Motor neuron (in vitro differentiated cells): Measurements from ENCODE around the gene IGSF8. TPM values are rescaled to one million over a fixed set of nuclear protein-coding genes. Genes with fewer than 3 reads are reported as not detected.
"Not testable (repeated sequence)": the region's sequence is repeated elsewhere in the genome, so short reads cannot be mapped to it uniquely, and the experiment has no call there.

Source experiments
- ATAC-seq, 8 experiments: fragments of 200-7000 bp; cut with Tn5 transposase; replicated peaks in 6 of 8; 2 replicates each; pipeline ENCODE4 v1.8.0; 2021; ENCODE audit warnings: mild to moderate bottlenecking in 8 of 8, moderate library complexity in 8 of 8
- H3K27ac ChIP-seq, 2 donors: fragments of 250-450 bp; sonication (Bioruptor Pico); 2 replicates each; pipeline ENCODE4 v1.9.0; 2021; ENCODE audit warnings: antibody characterized with exemption in 2 of 2, mild to moderate bottlenecking in 2 of 2, moderate library complexity in 1 of 2
- H3K4me1 ChIP-seq, 2 donors: fragments of 250-450 bp; sonication (Bioruptor Pico); replicated peaks in 1 of 2; 2 replicates each; pipeline ENCODE4 v1.6.1; 2021; ENCODE audit warnings: antibody characterized with exemption in 2 of 2, mild to moderate bottlenecking in 2 of 2, moderate library complexity in 1 of 2
- H3K4me3 ChIP-seq, 5 donors: fragments of 250-450 bp; sonication (Bioruptor Pico); 2 replicates each; pipeline ENCODE4 v1.9.0; 2021; ENCODE audit warnings: antibody characterized with exemption in 5 of 5, mild to moderate bottlenecking in 5 of 5, moderate library complexity in 4 of 5
- WGBS, 10 experiments: fragments of 450-650 bp; shearing (Covaris generic); methylation state at CpG; one replicate each; pipeline ENCODE4 v1.0.0; 2022; 5-methylcytosine and 5-hydroxymethylcytosine counted together
- in situ Hi-C, 9 experiments: fragments of 400-800 bp; cut with MboI; loops; one replicate each; pipeline ENCODE4 v1.15.0; 2021; ENCODE audit warnings: low sequenced_read_pairs in 9 of 9, low pct_unique_long_range_greater_than_20kb in 2 of 9; ENCODE audit not compliant: unreplicated experiment in 9 of 9
- total RNA-seq, 8 experiments: library from RNA; unstranded; fragments of 300-600 nt; gene quantifications; 2 replicates each; pipeline versions ENCODE4 v1.2.3 to v1.2.4, GENCODE V29; 2022

Gene IGSF8
- total RNA-seq, 8 experiments from 2014 or later, result 18.6 to 47.4 (median 39.4) TPM

DNA sequence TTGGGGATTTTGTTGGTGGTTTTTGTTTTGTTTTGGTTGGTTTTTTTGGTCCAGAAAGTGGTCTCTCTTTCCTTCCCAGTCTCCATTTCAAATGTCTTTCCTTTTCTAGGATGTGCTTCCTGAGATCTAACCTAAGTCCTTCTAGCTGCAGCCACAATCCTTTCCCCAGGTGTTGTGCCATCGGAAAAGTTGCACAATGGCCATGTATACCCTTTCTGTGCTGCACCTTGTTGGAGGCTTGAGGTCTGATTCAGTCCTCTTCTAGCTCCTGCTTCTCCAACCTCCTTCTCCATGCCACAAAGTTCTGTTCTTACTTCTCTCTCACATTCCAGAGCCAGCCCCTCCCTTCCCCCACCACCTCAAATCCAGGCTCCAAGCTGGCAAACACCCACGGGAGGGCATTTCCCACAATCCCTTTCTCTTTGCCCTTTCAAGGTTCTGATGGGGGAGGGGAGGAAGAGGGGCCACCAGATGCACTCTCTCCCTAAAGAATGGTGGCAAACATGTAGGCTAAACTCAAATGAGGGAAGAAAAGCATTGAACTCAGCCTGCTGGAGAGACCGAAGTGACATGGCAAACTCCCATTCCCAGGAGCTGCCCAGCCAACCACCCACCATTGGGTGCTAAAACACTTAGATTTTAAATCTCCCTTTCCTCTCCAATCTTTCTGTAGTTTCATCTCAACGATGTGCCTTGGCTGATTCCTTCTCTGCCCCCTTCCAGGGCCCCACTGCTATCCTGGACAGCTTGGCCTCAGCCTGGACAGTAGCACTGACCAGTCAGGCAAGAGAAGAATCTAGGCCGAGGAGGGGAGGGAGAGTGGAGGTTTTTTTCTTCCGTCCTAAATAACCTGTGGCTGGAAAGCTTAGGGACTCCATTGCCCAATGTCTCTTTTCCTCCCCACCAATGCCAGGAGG is 31.3 kb downstream of the IGSF8 start:
- ATAC-seq, result no peak
- Histone ChIP-seq H3K4me3 (no peak overlapping the region), H3K4me1 (peaks cover 12 to 17% of the 10 kb centered on the region in 2 donors), H3K27ac (no peak overlapping the region)
- 0 to 100% (median 57%) methylated on average over 1 to 5 of the region's 6 CpGs; no CpG with 5 or more reads in 1 of the 10 experiments for WGBS, 10 experiments
- in situ Hi-C loops, result no loop called here

DNA sequence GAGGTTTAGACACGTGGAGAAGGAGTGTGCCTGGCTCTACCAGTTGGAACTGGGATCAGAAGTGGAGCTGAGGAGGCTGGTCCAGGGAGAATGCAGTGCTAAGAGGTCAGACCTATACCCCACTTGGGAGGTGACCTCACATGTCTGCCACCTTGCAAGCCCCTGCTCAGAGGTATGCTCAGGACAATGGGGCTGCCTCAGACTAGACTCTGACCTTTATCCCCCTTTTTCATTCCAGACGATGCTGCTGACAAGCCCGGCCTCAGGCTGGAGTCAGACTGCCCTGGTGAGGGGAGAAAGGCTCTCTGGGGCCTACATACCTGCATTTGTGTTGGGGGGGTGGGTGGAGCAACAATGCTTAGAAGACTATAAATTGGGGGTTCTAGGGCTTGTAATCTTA is 33.7 kb downstream of the IGSF8 start:
- H3K4me3 ChIP-seq, result no peak overlapping the region
- in situ Hi-C loops, result no loop called here
- no peak overlapping the region for H3K27ac ChIP-seq
- ATAC-seq, result no peak
- peaks cover 19 to 27% of the 10 kb centered on the region in 2 donors for H3K4me1 ChIP-seq
- WGBS, 10 experiments, result 0 to 60% (median 21%) methylated on average over 1 to 3 of the region's 3 CpGs; no CpG with 5 or more reads in 2 of the 10 experiments

DNA sequence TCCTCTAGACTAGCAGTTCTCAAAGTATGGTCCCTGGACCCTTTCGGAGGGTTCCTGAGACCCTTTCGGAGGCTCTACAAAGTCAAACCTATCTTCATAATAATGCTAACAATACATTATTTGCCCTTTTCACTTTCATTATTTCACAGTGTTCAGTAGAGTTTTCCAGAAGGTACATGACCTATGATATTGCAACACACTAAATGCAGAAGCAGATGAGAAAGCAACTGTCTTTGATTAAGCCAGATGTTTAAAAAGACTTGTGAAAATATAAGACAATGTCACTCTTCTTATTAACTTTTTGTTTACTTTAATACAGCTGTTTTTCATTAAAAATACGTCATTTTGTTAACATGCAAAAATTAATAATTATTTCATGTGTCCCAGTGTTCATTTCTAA is 34.3 kb downstream of the IGSF8 start:
- WGBS, 10 experiments, result 0 to 100% (median 78%) methylated on average over 1 to 3 of the region's 3 CpGs
- H3K4me1 ChIP-seq, result peaks cover 19 to 27% of the 10 kb centered on the region in 2 donors
- H3K4me3 ChIP-seq, result no peak overlapping the region
- in situ Hi-C loops, result no loop called here
- no peak for ATAC-seq
- H3K27ac ChIP-seq, result no peak overlapping the region

DNA sequence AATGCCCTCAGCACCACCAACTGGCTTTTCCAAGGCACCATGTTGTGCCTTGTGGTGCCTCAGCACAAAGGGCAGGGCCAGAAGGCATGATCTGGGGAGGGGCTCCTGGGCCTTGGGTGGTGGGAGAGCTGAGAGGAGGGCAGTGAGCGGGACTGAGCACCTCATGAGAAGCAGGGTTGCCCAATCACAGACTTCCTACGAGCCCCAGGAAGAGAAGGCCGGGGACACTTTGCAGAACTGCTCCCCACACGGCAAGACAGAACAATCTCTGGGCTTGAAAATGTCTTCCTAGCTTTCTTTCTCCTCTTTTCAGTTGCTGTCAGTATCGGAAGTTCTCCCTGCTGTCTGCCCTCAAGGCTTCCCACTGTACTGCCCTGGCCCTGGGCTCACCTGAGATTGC is 35.2 kb downstream of the IGSF8 start:
- 80 to 100% (median 93%) methylated on average over 2 to 5 of the region's 5 CpGs; no CpG with 5 or more reads in 5 of the 10 experiments for WGBS, 10 experiments
- no peak for ATAC-seq
- no peak overlapping the region for H3K27ac ChIP-seq
- in situ Hi-C loops, result no loop called here
- no peak overlapping the region for H3K4me3 ChIP-seq
- peaks cover 19 to 27% of the 10 kb centered on the region in 2 donors for H3K4me1 ChIP-seq

DNA sequence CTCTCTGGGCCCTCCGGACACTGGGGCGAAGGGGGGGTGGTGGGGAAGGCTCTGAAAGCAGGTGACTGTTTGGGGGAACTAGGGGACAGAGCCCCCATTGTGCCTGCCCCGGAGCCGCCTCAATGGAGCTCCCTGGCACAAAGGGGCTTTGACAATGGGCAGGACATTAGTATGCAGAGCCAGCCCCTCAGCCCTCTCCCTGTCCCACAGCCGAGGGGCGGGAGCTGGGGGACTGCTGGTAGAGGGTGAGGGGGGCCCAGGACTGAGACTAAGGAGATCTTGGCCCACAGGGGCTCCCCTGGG is 36.2 kb downstream of the IGSF8 start:
- ATAC-seq, result peak in 5 of 8 experiments; percentile 83 to 91 (median 89)
- in situ Hi-C loops, result no loop called here
- WGBS, 10 experiments, result no CpG with 5 or more reads among the region's 6 CpGs
- Histone ChIP-seq H3K27ac (no peak overlapping the region), H3K4me3 (no peak overlapping the region), H3K4me1 (peaks cover 16 to 23% of the 10 kb centered on the region in 2 donors)

DNA sequence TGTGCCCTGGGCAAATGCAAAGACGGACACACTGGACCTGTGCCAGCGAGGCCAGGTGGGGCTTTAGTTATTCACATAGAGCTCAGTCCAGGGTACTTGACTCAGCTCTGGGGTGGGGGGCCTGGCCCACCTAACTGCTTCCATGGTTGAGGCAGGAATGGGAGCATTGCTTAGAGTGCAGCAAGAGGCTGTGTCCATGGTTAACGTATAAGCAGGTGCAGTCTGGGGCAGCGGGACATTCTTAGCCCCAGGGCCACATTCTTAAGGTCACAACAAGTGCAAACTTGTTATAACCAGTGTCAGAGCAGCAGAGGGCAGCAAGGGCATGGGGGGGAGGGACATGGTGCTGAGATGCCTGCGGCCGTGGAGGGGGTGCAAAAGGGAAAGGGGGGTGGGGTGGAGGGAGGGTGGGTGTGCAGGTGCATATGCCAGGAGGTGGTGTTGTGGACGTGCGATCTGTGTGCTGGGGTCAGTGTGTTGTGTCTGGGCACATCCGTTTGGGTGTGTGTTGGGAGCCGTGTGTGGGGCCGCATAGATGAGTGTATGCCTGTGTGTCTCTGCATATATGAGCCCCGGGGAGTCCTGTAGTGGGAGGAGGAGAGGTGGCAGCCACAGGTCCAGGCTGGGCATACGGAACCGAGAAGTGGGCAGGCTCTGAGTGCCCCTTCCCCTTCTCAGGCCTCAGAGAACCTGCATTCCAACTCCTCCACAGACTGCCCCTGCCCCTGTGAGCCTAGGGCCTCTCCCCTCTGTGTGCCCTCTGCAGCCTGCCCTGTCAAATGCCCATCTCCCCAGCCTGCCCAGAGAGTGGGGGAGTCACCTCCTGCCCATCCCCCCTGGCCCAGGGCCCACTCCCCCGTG is 36.8 kb downstream of the IGSF8 start:
- 0 to 82% (median 67%) methylated on average over 1 to 4 of the region's 15 CpGs; no CpG with 5 or more reads in 5 of the 10 experiments for WGBS, 10 experiments
- peak; percentile 68 to 78 (median 70) for ATAC-seq
- no peak overlapping the region for H3K4me3 ChIP-seq
- H3K27ac ChIP-seq, result peak overlapping the region in 1 of 2 donors; percentile 10
- peaks cover 14 to 20% of the 10 kb centered on the region in 2 donors for H3K4me1 ChIP-seq
- in situ Hi-C loops, result no loop called here

GRCh38 chr1:160058087-160058486 is 40.3 kb downstream of the IGSF8 start:
- Histone ChIP-seq H3K27ac (no peak overlapping the region), H3K4me1 (peaks cover 20 to 35% of the 10 kb centered on the region in 2 donors), H3K4me3 (no peak overlapping the region)
- in situ Hi-C loops, result no loop called here
- WGBS, 10 experiments, result 36 to 63% (median 50%) methylated on average over 1 to 2 of the region's 2 CpGs; no CpG with 5 or more reads in 5 of the 10 experiments
- ATAC-seq, result peak in 2 of 8 experiments; percentile 28 to 53

DNA sequence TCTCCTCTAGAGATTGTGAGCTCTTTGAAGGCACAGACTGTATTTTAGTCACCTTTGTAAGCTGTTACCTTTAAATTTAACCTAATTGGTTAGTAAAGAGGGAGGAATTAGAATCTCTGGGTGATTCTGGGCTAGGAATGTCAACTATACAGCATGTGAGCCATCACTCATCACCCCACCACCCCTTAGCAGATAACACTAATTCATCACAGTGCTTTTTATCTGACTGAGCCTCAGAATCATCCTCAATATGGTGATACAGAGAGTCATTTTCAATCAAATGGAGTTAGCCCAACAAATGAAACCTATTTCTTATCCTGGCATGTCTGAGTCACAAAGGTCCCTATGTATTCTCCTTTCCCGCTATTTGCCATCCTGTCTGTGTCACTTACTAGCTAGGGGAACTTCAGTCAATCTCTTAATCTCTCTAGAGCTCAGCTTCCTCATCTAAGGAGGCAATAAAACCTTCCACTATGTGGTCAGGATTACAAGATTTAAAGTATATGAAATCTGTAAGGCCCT is 41.7 kb downstream of the IGSF8 start:
- in situ Hi-C loops, result no loop called here
- H3K4me1 ChIP-seq, result peaks cover 16 to 22% of the 10 kb centered on the region in 2 donors
- ATAC-seq, result no peak
- H3K27ac ChIP-seq, result no peak overlapping the region
- 83 to 100% (median 95%) methylated on average over 1 of the region's 1 CpG; no CpG with 5 or more reads in 4 of the 10 experiments for WGBS, 10 experiments
- H3K4me3 ChIP-seq, result no peak overlapping the region

DNA sequence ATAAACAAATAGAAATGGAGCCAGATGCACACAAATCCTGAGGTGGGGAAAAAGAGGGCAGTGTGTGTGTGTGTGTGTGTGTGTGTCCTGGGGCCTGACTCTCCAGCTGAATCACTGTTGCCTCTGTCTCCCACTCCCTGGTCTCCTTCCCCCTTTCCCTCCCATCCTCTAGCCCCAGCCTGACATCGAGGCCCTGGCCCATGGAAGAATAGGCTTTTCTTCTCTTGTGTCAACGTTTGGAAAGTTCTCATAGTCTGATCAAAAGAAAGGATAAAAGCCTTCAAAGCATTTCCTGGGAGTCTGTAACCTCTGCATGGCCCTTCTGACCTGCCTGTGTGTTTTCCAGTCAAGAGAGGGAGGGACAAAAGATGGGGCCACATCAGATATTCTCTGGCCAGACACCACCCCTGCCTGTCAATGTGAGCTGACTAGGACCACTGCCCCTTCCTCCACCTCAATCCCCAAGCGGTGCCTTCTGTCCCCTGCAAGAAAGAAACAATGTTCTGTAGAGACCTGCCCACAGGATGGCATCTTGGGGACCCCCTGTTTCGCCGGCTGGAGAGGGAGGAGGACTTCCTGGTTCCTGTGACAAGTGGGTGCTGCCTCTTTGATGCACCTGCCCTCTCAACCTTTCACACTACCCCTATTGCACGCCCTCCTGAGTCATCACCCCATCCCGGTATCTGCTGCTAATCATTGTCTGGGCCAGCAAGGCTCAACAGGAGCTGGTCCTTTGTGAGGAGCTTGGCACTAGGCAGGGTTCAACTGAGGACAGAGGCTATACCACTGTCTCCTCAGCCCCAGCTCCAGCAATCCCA is 44.7 kb downstream of the IGSF8 start:
- ATAC-seq, result no peak
- Histone ChIP-seq H3K4me3 (no peak overlapping the region), H3K27ac (no peak overlapping the region), H3K4me1 (peaks cover 12 to 22% of the 10 kb centered on the region in 2 donors)
- WGBS, 10 experiments, result 0 to 48% (median 31%) methylated on average over 1 to 7 of the region's 7 CpGs; no CpG with 5 or more reads in 1 of the 10 experiments
- in situ Hi-C loops, result no loop called here

DNA sequence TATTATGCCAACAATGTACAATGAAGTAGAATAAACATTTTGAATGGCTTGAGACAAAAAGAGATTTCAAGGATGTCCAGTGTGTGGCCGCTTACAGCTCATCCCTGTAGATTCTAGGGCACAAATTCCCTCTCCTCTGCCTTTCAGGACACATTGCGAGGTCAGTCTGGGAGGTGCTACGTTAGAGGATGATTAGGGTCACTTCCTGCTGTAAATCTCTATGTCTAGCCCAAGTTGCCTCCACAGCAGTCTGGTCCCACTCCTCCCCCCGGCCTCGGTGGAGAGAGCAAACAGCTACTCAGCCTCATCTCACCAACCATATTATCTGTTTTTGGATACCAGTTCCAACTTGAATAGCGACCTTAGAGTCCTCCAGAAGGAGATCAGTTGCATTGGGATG is 45.5 kb downstream of the IGSF8 start:
- Histone ChIP-seq H3K27ac (no peak overlapping the region), H3K4me3 (no peak overlapping the region), H3K4me1 (peaks cover 18 to 29% of the 10 kb centered on the region in 2 donors)
- peak in 1 of 8 experiments; percentile 52 for ATAC-seq
- 20 to 76% (median 40%) methylated on average over 2 to 6 of the region's 6 CpGs for WGBS, 10 experiments
- in situ Hi-C loops, result no loop called here

DNA sequence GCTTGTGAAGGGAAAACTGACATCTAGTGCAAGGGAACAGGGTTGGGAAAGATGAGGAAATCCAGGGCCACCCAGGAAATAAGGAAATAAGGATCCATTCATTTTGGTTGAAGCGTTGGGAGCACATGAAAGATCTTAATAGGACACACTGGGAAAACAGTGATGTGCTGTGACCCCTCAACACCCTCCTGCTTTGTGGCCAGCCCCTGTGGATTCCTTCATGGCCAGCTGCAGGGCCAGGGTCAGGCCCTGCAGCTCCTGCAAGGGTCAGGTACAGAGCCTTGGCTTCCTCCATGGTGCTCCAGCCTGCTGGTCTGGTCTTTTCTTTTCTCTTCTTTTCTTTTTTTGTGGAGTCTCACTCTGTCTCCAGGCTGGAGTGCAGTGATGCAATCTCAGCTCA is 47.8 kb downstream of the IGSF8 start:
- in situ Hi-C loops, result no loop called here
- WGBS, 10 experiments, result 0 to 92% (median 80%) methylated on average over 1 of the region's 1 CpG; no CpG with 5 or more reads in 3 of the 10 experiments
- peaks cover 18 to 43% of the 10 kb centered on the region in 2 donors for H3K4me1 ChIP-seq
- no peak overlapping the region for H3K27ac ChIP-seq
- H3K4me3 ChIP-seq, result no peak overlapping the region
- ATAC-seq, result no peak

DNA sequence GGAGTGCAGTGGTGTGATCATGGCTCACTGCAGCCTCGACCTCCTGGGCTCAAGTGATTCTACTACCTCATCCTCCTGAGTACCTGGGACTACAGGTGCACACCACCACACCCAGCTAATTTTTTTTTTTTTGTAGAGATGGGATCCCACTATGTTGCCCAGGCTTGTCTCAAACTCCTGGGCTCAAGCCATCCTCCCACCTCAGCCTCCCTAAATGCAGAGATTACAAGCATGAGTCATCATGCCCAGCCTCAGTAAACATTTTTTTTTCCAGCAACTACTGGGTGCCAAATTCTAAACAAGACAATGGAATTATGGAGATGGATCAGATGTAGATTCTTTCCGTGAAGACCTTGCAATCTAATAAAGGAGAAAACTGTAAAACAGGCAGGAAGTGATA is 48.2 kb downstream of the IGSF8 start:
- ATAC-seq, H3K27ac ChIP-seq, in situ Hi-C loops, H3K4me3 ChIP-seq: not testable (repeated sequence)
- peaks cover 18 to 43% of the 10 kb centered on the region in 2 donors for H3K4me1 ChIP-seq
- WGBS, 10 experiments, result 0 to 91% (median 80%) methylated on average over 1 to 2 of the region's 2 CpGs; no CpG with 5 or more reads in 3 of the 10 experiments
